ENCODE results near the gene UBA1. TPM values are rescaled to one million over a fixed set of nuclear protein-coding genes. Genes with fewer than 3 reads are reported as not detected.

The UBA1 gene
- total RNA-seq, 1 donor from 2014 or later, result 498 TPM

GRCh38 chrX:47171996-47172395, 21.6 kb upstream of the UBA1 start:
- Mint-ChIP-seq H3K27ac (ENCODE audit: unreplicated experiment) (no peak overlapping the region), H3K9me3 (no peaks in the 10 kb centered on the region), H3K4me1 (no peaks in the 10 kb centered on the region), H3K36me3 (ENCODE audit: low read depth) (peaks cover 8% of the 10 kb centered on the region), H3K27me3 (ENCODE audit: low read depth) (no peaks in the 10 kb centered on the region), H3K4me3 (no peak overlapping the region)
- TF ChIP-seq CTCF (conservative IDR thresholded peaks at IDR 0.05), result no peak
- no peak for DNase-seq (ENCODE audit: low read depth, low spot score)

GRCh38 chrX:47172549-47172948, 21.1 kb upstream of the UBA1 start:
- Mint-ChIP-seq H3K27me3 (ENCODE audit: low read depth) (no peaks in the 10 kb centered on the region), H3K4me1 (no peaks in the 10 kb centered on the region), H3K9me3 (no peaks in the 10 kb centered on the region), H3K36me3 (ENCODE audit: low read depth) (peaks cover 8% of the 10 kb centered on the region), H3K27ac (ENCODE audit: unreplicated experiment) (no peak overlapping the region), H3K4me3 (no peak overlapping the region)
- DNase-seq (ENCODE audit: low read depth, low spot score), result no peak
- no peak for TF ChIP-seq CTCF (conservative IDR thresholded peaks at IDR 0.05)

DNA sequence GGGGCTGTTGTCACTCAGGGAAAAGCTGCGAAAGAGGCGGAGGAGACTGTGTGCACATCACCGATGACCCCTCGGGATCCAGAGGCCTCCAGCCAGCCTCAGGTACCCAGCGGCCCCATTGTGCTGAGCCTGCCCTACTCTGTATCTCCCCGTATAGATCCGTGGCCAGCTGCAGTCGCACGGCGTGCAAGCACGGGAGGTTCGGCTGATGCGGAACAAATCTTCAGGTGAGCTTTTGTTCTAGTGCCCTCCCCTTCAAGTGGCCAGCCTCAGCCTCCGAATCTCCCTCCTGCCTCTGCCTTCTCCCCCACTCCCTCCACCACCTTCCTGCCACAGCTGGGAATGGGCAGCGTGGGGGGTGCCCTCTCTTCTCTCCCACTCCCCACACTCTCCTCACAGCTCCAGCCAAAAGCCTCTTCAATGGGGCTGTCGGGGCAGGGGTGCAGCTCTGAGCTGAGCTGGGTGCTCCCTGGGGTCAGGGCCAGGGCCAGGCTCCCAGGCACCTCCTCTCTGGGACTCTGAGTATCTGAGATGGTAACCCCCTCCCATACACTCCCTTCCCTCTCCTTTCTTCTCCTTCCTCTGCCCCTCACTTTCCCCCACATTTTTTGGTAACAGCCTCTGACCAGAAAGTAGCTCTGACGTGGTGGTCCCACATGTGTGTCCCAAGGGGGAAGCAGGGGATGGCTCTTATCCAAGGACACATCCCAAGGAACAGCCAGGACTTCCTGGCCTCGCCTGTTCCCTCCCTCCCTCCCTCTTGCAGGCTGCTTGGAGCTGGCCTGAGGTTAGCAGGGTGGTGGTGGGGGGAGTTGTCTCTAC, 20.4 kb upstream of the UBA1 start:
- no peaks in the 10 kb centered on the region for H3K27me3 Mint-ChIP-seq (ENCODE audit: low read depth)
- H3K4me1 Mint-ChIP-seq, result no peaks in the 10 kb centered on the region
- DNase-seq (ENCODE audit: low read depth, low spot score), result no peak
- TF ChIP-seq CTCF (conservative IDR thresholded peaks at IDR 0.05), result no peak
- no peak overlapping the region for H3K27ac Mint-ChIP-seq (ENCODE audit: unreplicated experiment)
- no peak overlapping the region for H3K4me3 Mint-ChIP-seq
- peaks cover 12% of the 10 kb centered on the region for H3K36me3 Mint-ChIP-seq (ENCODE audit: low read depth)
- H3K9me3 Mint-ChIP-seq, result no peaks in the 10 kb centered on the region

GRCh38 chrX:47174376-47174775, 19.3 kb upstream of the UBA1 start:
- Mint-ChIP-seq H3K36me3 (ENCODE audit: low read depth) (peaks cover 11% of the 10 kb centered on the region), H3K9me3 (no peaks in the 10 kb centered on the region), H3K4me3 (no peak overlapping the region), H3K27me3 (ENCODE audit: low read depth) (no peaks in the 10 kb centered on the region), H3K27ac (ENCODE audit: unreplicated experiment) (no peak overlapping the region), H3K4me1 (no peaks in the 10 kb centered on the region)
- no peak for DNase-seq (ENCODE audit: low read depth, low spot score)
- TF ChIP-seq CTCF (conservative IDR thresholded peaks at IDR 0.05), result no peak

DNA sequence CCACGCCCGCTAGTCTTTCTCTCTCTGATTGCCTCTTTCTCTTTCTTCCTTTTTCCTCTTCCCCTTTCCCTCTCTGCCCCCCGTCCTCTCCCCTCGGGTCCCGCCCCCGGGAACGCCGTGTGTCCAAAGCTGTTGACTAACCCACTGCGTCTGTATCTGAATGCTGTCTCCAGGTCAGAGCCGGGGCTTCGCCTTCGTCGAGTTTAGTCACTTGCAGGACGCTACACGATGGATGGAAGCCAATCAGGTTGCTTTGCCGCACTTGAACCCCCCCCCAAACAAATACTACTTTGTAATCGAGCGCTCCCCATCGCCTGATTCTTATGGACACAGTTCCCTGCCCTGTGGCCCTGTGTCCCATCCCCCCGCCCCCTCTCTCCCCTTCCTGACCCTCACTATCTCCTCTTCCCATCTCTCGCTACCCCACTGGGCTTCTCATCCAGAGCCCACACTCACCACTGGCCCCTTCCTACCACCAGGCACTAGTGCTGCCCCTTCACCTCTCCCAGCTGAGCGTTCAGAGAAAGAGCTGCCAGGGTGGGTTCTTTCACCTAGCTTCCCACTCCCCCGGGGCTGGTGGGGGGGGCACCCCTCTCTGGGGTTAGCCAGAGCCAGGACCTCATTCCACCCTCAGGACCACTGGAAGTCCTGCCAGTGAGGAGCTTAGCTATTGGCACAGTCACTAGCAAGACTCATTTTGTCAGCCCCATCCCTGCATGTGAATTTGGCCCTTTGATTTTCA, 18.6 kb upstream of the UBA1 start:
- no peak for TF ChIP-seq CTCF (conservative IDR thresholded peaks at IDR 0.05)
- H3K27ac Mint-ChIP-seq (ENCODE audit: unreplicated experiment), result no peak overlapping the region
- H3K36me3 Mint-ChIP-seq (ENCODE audit: low read depth), result peaks cover 13% of the 10 kb centered on the region
- no peaks in the 10 kb centered on the region for H3K9me3 Mint-ChIP-seq
- H3K27me3 Mint-ChIP-seq (ENCODE audit: low read depth), result no peaks in the 10 kb centered on the region
- H3K4me1 Mint-ChIP-seq, result no peaks in the 10 kb centered on the region
- DNase-seq (ENCODE audit: low read depth, low spot score), result no peak
- no peak overlapping the region for H3K4me3 Mint-ChIP-seq

Data from neural crest cell (in vitro differentiated cells).